ENCODE results near the gene DMD.

DMD gene

GRCh38 chrX:32195611-32196010 is 1015.7 kb downstream of the DMD start:
- DNase-seq (ENCODE audit: low read depth), result no peak
- no peak for TF ChIP-seq CTCF (IDR thresholded peaks at IDR 0.05; ENCODE audit: insufficient read depth, low read depth, low read length, missing control alignments)
- no peak overlapping the region for H3K4me3 ChIP-seq (ENCODE audit: low read depth, low read length)

GRCh38 chrX:32191316-32191715 is 1020.0 kb downstream of the DMD start:
- no peak overlapping the region for H3K4me3 ChIP-seq (ENCODE audit: low read depth, low read length)
- DNase-seq (ENCODE audit: low read depth), result no peak
- no peak for TF ChIP-seq CTCF (IDR thresholded peaks at IDR 0.05; ENCODE audit: insufficient read depth, low read depth, low read length, missing control alignments)

- TF ChIP-seq CTCF (IDR thresholded peaks at IDR 0.05; ENCODE audit: insufficient read depth, low read depth, low read length, missing control alignments), result no peak
- no peak for DNase-seq (ENCODE audit: low read depth)
- H3K4me3 ChIP-seq (ENCODE audit: low read depth, low read length), result no peak overlapping the region
These were observed 1026.2 kb downstream of the DMD start for GRCh38 chrX:32185160-32185559.

- DNase-seq (ENCODE audit: low read depth), result no peak
- TF ChIP-seq CTCF (IDR thresholded peaks at IDR 0.05; ENCODE audit: insufficient read depth, low read depth, low read length, missing control alignments), result no peak
- H3K4me3 ChIP-seq (ENCODE audit: low read depth, low read length), result no peak overlapping the region
These were observed 1028.3 kb downstream of the DMD start for GRCh38 chrX:32183066-32183465.

GRCh38 chrX:32176510-32176909 is 1034.8 kb downstream of the DMD start:
- no peak overlapping the region for H3K4me3 ChIP-seq (ENCODE audit: low read depth, low read length)
- no peak for TF ChIP-seq CTCF (IDR thresholded peaks at IDR 0.05; ENCODE audit: insufficient read depth, low read depth, low read length, missing control alignments)
- DNase-seq (ENCODE audit: low read depth), result no peak

DNA sequence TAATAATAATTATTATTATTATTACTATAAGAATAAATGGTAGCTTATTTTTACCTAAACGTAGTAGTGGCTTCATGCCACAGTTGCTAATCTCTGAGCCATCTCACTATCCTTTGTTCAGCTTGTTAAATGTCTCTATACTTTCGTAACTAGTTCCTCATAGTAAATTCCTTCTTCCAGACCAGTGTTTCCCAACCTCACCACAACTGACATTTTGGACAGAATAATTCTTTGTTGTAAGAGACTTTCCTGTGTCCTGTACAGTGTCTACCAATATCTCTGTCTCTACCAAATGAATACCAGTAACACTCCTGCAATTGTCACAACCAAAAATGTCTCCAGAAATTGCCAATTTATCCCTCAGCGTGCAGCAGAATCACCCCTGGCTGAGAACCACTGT is 1040.9 kb downstream of the DMD start:
- H3K4me3 ChIP-seq (ENCODE audit: low read depth, low read length), result no peak overlapping the region
- DNase-seq (ENCODE audit: low read depth), result no peak
- no peak for TF ChIP-seq CTCF (IDR thresholded peaks at IDR 0.05; ENCODE audit: insufficient read depth, low read depth, low read length, missing control alignments)

DNA sequence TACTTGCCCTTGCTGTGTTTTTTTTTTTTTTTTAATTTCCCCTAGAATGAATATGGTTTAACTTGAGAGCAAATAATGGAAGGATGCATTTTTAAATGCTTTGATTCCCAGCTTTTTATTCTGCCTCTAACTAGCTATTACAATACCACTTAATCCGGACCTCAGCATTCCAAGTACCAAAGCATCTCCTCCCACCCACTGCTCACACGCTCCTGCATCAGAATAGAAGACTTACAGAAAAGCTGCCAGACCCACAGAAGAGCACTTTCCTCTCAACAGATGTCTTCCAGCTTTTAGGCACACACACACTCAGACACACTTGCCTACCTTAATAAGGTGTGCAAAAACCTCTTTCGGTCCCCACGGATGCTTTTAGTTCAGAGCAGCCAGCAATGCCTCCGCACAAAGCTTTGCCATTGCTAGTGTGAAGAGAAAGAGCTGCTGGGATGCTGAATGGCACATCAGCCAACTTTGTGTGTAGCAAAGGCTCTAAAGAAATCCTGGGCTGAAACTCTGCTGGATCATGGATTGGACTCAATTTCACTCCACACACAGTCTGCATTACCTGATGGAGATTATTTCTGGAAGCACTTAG is 1056.2 kb downstream of the DMD start:
- no peak for DNase-seq (ENCODE audit: low read depth)
- TF ChIP-seq CTCF (IDR thresholded peaks at IDR 0.05; ENCODE audit: insufficient read depth, low read depth, low read length, missing control alignments), result no peak
- no peak overlapping the region for H3K4me3 ChIP-seq (ENCODE audit: low read depth, low read length)
